H1 (cell line): Measurements from ENCODE around the gene PLPPR2. TPM values are rescaled to one million over a fixed set of nuclear protein-coding genes. Genes with fewer than 3 reads are reported as not detected.

Experiments
- RFX5 ChIP-seq: IDR thresholded peaks from 2 replicates; pipeline ENCODE4 v1.6.1; 2011; ENCODE audit warnings: low read depth, low read length, improper control_type of control experiment, borderline replicate concordance
- SIX5 ChIP-seq: IDR thresholded peaks from 2 replicates; pipeline ENCODE4 v1.6.1; 2011; ENCODE audit warnings: mild to moderate bottlenecking, low read depth, low read length
- polyA plus RNA-seq, 7 experiments: library from polyadenylated mRNA; depleted of rRNA in 3 of 7; stranded (reverse) in 5 of 7; unstranded in 2 of 7; fragments of >200 nt in 5 of 7; fragments of 200-250 nt in 2 of 7; gene quantifications; 1 replicate in 5 of 7; 2 replicates in 1 of 7; 4 replicates in 1 of 7; pipeline versions ENCODE4 v1.2.1 to v1.2.3, GENCODE V29; 2011 to 2013; ENCODE audit warnings: missing spikeins in 2 of 7, mixed read lengths in 2 of 7
- total RNA-seq: library from RNA; stranded (reverse); fragmentation: NEBNext Ultra II Directional; extraction: Animal tissue kit (Norgen Biotek cat#: 25700); gene quantifications from 2 replicates; pipeline ENCODE4 v1.2.1, GENCODE V29; 2021
- TF ChIP-seq, protein P1 (sequence below): fragments of 300-600 bp; sonication (generic); IDR thresholded peaks from 2 replicates; pipeline ENCODE4 v1.7.1; 2012; ENCODE audit warnings: low read length, moderate library complexity, mild to moderate bottlenecking, inconsistent platforms; ENCODE audit not compliant: insufficient replicate concordance
- TF ChIP-seq, protein P2 (sequence below): IDR thresholded peaks from 2 replicates; pipeline ENCODE4 v1.6.1; 2012; ENCODE audit warnings: inconsistent platforms

Gene PLPPR2
- total and polyA plus RNA-seq, 2 of the 8 experiments (the other 6 are each of a cell fraction or from before 2014, with no cell fraction given) = 7.2 to 11.7 TPM

DNA sequence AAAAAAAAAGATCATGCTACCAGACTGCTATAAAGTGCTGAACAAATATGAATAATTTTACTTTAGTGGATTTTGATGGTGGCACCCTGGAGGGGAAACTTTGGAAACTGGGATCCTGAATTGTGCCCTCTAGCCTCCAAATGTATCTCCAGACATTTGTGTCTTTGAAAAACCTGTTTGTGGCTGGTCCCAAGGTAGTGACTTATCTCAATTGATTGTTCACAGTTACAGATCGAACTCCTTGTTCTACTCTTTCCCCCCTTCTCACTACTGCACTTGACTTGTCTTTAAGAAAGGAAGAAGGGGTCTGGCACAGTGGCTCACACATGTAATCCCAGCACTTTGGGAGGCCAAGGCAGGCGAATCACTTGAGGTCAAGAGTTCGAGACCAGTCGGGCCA, 53.4 kb downstream of the PLPPR2 start (continued):
- TF ChIP-seq, protein P1, sequence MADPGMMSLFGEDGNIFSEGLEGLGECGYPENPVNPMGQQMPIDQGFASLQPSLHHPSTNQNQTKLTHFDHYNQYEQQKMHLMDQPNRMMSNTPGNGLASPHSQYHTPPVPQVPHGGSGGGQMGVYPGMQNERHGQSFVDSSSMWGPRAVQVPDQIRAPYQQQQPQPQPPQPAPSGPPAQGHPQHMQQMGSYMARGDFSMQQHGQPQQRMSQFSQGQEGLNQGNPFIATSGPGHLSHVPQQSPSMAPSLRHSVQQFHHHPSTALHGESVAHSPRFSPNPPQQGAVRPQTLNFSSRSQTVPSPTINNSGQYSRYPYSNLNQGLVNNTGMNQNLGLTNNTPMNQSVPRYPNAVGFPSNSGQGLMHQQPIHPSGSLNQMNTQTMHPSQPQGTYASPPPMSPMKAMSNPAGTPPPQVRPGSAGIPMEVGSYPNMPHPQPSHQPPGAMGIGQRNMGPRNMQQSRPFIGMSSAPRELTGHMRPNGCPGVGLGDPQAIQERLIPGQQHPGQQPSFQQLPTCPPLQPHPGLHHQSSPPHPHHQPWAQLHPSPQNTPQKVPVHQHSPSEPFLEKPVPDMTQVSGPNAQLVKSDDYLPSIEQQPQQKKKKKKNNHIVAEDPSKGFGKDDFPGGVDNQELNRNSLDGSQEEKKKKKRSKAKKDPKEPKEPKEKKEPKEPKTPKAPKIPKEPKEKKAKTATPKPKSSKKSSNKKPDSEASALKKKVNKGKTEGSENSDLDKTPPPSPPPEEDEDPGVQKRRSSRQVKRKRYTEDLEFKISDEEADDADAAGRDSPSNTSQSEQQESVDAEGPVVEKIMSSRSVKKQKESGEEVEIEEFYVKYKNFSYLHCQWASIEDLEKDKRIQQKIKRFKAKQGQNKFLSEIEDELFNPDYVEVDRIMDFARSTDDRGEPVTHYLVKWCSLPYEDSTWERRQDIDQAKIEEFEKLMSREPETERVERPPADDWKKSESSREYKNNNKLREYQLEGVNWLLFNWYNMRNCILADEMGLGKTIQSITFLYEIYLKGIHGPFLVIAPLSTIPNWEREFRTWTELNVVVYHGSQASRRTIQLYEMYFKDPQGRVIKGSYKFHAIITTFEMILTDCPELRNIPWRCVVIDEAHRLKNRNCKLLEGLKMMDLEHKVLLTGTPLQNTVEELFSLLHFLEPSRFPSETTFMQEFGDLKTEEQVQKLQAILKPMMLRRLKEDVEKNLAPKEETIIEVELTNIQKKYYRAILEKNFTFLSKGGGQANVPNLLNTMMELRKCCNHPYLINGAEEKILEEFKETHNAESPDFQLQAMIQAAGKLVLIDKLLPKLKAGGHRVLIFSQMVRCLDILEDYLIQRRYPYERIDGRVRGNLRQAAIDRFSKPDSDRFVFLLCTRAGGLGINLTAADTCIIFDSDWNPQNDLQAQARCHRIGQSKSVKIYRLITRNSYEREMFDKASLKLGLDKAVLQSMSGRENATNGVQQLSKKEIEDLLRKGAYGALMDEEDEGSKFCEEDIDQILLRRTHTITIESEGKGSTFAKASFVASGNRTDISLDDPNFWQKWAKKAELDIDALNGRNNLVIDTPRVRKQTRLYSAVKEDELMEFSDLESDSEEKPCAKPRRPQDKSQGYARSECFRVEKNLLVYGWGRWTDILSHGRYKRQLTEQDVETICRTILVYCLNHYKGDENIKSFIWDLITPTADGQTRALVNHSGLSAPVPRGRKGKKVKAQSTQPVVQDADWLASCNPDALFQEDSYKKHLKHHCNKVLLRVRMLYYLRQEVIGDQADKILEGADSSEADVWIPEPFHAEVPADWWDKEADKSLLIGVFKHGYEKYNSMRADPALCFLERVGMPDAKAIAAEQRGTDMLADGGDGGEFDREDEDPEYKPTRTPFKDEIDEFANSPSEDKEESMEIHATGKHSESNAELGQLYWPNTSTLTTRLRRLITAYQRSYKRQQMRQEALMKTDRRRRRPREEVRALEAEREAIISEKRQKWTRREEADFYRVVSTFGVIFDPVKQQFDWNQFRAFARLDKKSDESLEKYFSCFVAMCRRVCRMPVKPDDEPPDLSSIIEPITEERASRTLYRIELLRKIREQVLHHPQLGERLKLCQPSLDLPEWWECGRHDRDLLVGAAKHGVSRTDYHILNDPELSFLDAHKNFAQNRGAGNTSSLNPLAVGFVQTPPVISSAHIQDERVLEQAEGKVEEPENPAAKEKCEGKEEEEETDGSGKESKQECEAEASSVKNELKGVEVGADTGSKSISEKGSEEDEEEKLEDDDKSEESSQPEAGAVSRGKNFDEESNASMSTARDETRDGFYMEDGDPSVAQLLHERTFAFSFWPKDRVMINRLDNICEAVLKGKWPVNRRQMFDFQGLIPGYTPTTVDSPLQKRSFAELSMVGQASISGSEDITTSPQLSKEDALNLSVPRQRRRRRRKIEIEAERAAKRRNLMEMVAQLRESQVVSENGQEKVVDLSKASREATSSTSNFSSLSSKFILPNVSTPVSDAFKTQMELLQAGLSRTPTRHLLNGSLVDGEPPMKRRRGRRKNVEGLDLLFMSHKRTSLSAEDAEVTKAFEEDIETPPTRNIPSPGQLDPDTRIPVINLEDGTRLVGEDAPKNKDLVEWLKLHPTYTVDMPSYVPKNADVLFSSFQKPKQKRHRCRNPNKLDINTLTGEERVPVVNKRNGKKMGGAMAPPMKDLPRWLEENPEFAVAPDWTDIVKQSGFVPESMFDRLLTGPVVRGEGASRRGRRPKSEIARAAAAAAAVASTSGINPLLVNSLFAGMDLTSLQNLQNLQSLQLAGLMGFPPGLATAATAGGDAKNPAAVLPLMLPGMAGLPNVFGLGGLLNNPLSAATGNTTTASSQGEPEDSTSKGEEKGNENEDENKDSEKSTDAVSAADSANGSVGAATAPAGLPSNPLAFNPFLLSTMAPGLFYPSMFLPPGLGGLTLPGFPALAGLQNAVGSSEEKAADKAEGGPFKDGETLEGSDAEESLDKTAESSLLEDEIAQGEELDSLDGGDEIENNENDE = no peak
- TF ChIP-seq SIX5 (no peak), RFX5 (no peak)
- TF ChIP-seq, protein P2, sequence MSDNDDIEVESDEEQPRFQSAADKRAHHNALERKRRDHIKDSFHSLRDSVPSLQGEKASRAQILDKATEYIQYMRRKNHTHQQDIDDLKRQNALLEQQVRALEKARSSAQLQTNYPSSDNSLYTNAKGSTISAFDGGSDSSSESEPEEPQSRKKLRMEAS = no peak
